IMR-90 (cell line): ENCODE results near the gene USP20.

Experiments used
- CTCF ChIP-seq: conservative IDR thresholded peaks from 2 replicates; pipeline ENCODE4 v1.5.1; 2012; ENCODE audit warnings: mild to moderate bottlenecking, low read depth, low read length, improper control_type of control experiment
- POLR2A ChIP-seq: IDR thresholded peaks from 2 replicates; pipeline ENCODE4 v1.6.1; 2012; ENCODE audit warnings: mild to moderate bottlenecking, low read depth, low read length
- SMC3 ChIP-seq: fragments of 150-350 bp; IDR thresholded peaks from 2 replicates; pipeline ENCODE4 v1.6.1; 2016; ENCODE audit warnings: low read depth, mild to moderate bottlenecking, antibody characterized with exemption, low read length, moderate library complexity

GRCh38 chr9:129828969-129829368, 6.3 kb upstream of the USP20 start:
- no peak for TF ChIP-seq SMC3
- TF ChIP-seq CTCF = no peak
- no peak for TF ChIP-seq POLR2A
